ENCODE data around the gene RNASEH2C. TPM values are rescaled to one million over a fixed set of nuclear protein-coding genes. Genes with fewer than 3 reads are reported as not detected.
"Not testable (repeated sequence)": the region's sequence is repeated elsewhere in the genome, so short reads cannot be mapped to it uniquely, and the experiment has no call there.

RNASEH2C gene
- total RNA-seq, 1 donor from 2014 or later: 44.0 TPM

DNA sequence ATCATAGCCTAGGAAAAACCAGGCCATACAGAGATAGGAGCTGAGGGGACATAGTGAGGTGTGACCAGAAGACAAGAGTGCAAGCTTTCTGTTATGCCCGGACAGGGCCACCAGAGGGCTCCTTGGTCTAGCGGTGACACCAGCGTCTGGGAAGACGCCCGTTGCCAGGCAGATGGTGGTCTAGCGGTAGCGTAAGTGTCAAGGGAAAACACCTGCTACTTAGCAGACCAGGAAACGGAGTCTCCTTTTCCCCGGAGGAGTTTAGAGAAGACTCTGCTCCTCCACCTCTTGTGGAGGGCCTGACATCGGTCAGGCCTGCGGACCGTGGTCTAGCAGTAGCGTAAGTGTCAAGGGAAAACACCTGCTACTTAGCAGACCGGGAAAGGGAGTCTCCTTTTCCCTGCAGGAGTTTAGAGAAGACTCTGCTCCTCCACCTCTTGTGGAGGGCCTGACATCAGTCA lies 14.3 kb downstream of the RNASEH2C start:
- DNase-seq (ENCODE audit: low spot score, unreplicated experiment): peak; percentile 62
- H3K27ac Mint-ChIP-seq; H3K36me3 Mint-ChIP-seq (ENCODE audit: insufficient read depth); H3K4me1 Mint-ChIP-seq (ENCODE audit: low read depth); H3K9me3 Mint-ChIP-seq (ENCODE audit: low read depth); H3K4me3 Mint-ChIP-seq (ENCODE audit: low read depth): not testable (repeated sequence)
- peaks cover 16% of the 10 kb centered on the region for H3K27me3 Mint-ChIP-seq
- TF ChIP-seq, protein P1, sequence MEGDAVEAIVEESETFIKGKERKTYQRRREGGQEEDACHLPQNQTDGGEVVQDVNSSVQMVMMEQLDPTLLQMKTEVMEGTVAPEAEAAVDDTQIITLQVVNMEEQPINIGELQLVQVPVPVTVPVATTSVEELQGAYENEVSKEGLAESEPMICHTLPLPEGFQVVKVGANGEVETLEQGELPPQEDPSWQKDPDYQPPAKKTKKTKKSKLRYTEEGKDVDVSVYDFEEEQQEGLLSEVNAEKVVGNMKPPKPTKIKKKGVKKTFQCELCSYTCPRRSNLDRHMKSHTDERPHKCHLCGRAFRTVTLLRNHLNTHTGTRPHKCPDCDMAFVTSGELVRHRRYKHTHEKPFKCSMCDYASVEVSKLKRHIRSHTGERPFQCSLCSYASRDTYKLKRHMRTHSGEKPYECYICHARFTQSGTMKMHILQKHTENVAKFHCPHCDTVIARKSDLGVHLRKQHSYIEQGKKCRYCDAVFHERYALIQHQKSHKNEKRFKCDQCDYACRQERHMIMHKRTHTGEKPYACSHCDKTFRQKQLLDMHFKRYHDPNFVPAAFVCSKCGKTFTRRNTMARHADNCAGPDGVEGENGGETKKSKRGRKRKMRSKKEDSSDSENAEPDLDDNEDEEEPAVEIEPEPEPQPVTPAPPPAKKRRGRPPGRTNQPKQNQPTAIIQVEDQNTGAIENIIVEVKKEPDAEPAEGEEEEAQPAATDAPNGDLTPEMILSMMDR (IDR thresholded peaks at IDR 0.05; ENCODE audit: unreplicated experiment): peak; percentile 75

DNA sequence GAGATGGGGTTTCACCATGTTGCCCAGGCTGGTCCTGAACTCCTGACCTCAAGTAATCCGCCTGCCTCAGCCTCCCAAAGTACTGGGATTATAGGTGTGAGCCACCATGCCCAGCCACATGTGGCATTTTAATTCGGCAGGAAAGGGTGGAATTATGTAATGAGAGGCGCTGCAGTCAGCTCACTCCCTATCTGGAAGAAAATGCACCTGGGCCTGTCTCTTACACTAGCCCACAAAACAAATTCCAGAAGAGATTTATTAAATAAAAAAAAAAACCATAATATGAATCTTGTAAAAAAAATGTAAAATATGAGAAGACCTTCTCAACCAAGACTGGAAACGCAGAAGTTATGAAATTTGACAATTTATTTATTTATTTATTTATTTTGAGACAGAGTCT lies 16.8 kb downstream of the RNASEH2C start:
- Mint-ChIP-seq H3K27me3 (peaks cover 24% of the 10 kb centered on the region), H3K4me3 (ENCODE audit: low read depth) (no peak overlapping the region)

DNA sequence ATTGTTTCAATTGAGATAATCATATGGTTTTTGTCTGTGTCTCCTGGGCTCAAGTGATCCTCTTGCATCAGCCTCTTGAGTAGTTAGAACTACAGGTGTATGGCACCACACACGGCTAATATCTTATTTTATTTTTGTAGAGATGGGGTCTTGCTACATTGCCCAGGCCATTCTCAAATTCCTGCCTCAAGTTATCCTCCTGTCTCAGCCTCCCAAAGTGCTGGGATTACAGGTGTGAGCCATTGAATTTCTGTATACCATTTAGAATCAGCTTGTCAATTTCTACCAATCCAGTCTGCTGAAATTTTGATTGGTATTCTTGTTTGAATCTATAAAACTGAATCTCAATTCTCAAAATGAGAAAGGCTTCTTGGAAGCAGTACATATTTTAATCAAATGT lies 18.9 kb downstream of the RNASEH2C start:
- Mint-ChIP-seq H3K9me3 (ENCODE audit: low read depth) (peaks cover 10% of the 10 kb centered on the region), H3K27me3 (peaks cover 24% of the 10 kb centered on the region), H3K27ac (no peak overlapping the region), H3K36me3 (ENCODE audit: insufficient read depth) (no peaks in the 10 kb centered on the region), H3K4me1 (ENCODE audit: low read depth) (no peaks in the 10 kb centered on the region), H3K4me3 (ENCODE audit: low read depth) (no peak overlapping the region)
- DNase-seq (ENCODE audit: low spot score, unreplicated experiment): no peak
- TF ChIP-seq, protein P1 (IDR thresholded peaks at IDR 0.05; ENCODE audit: unreplicated experiment): no peak

More for the DNA sequence above, 16.8 kb downstream of the RNASEH2C start:
- no peaks in the 10 kb centered on the region for H3K4me1 Mint-ChIP-seq (ENCODE audit: low read depth)
- H3K9me3 Mint-ChIP-seq (ENCODE audit: low read depth): peaks cover 10% of the 10 kb centered on the region
- TF ChIP-seq, protein P1 (IDR thresholded peaks at IDR 0.05; ENCODE audit: unreplicated experiment): no peak
- H3K36me3 Mint-ChIP-seq (ENCODE audit: insufficient read depth): no peaks in the 10 kb centered on the region
- no peak overlapping the region for H3K27ac Mint-ChIP-seq
- no peak for DNase-seq (ENCODE audit: low spot score, unreplicated experiment)

DNA sequence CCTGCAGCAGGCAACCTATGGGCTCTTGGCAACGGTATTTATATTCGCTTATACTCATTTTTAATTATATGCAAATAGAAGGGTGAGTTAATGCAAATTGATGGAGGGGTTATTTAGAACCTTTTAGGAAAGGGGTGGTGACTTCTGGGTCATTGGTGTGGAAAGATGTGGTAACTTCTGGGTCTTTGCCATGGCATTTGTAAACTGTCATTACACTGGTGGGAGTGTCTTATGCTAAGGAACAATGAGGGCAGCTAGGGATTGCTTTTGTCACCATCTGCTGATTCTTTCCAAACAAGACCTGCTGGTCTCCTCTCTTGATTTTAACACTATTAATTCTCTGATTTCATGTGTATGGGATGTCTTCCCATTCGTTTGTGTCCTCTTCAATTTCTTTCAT lies 20.2 kb downstream of the RNASEH2C start:
- Mint-ChIP-seq H3K27ac (no peak overlapping the region), H3K36me3 (ENCODE audit: insufficient read depth) (no peaks in the 10 kb centered on the region), H3K9me3 (ENCODE audit: low read depth) (peaks cover 10% of the 10 kb centered on the region), H3K27me3 (peaks cover 19% of the 10 kb centered on the region), H3K4me1 (ENCODE audit: low read depth) (no peaks in the 10 kb centered on the region), H3K4me3 (ENCODE audit: low read depth) (no peak overlapping the region)
- TF ChIP-seq, protein P1 (IDR thresholded peaks at IDR 0.05; ENCODE audit: unreplicated experiment): no peak
- DNase-seq (ENCODE audit: low spot score, unreplicated experiment): no peak

DNA sequence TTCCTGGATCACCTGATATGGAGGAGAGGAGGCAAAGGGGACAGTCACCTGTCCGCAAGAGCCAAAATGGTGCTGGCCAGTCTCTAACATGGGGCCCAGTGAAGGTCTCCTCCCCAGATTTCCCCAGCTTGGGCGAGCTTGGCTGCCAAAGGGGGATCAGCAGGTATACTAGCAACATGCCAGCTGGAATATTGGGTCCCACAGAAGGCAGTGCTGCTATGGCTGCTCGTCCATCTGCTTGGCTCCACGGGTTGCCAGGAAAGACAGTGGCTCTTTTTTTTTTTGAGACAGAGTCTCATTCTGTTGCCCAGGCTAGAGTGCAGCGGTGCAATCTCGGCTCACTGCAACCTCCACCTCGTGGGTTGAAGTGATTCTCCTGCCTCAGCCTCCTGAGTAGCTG lies 21.3 kb downstream of the RNASEH2C start:
- H3K27ac Mint-ChIP-seq: no peak overlapping the region
- no peak for DNase-seq (ENCODE audit: low spot score, unreplicated experiment)
- no peaks in the 10 kb centered on the region for H3K4me1 Mint-ChIP-seq (ENCODE audit: low read depth)
- H3K36me3 Mint-ChIP-seq (ENCODE audit: insufficient read depth): no peaks in the 10 kb centered on the region
- no peak overlapping the region for H3K4me3 Mint-ChIP-seq (ENCODE audit: low read depth)
- TF ChIP-seq, protein P1 (IDR thresholded peaks at IDR 0.05; ENCODE audit: unreplicated experiment): no peak
- H3K9me3 Mint-ChIP-seq (ENCODE audit: low read depth): peaks cover 10% of the 10 kb centered on the region
- peaks cover 16% of the 10 kb centered on the region for H3K27me3 Mint-ChIP-seq
